ENCODE measurements around the gene PRKAG2.

PRKAG2 gene

DNA sequence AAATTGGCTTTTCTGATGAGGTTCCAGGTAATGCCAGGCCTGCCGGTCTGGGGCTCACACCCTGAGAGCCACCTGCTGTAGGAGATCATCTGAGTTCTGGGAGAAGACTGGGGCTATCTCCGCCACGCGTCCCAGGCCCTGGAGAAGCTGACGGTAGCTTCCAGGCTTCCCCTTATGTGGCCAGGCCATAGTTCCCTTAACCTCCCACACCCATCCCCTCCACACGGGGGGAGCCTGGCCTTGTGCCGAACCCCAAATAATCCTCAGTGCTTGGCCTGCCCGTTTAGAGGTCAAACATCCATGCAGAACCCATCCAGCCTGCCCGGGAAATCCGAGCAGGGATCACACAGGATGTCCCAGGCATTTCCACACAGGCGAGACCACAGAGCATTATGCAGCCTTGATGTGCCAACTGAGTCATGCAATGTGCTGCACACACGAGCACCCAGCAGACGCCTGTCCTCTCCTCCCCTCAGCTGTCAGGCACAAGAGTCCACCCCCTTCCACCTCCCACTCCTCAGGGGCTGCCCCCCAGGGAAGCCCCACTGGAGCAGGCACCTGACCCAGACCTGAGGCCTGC lies 176.2 kb downstream of the PRKAG2 start:
- no peaks in the 10 kb centered on the region for H3F3A ChIP-seq (ENCODE audit: insufficient read depth, low read length)

DNA sequence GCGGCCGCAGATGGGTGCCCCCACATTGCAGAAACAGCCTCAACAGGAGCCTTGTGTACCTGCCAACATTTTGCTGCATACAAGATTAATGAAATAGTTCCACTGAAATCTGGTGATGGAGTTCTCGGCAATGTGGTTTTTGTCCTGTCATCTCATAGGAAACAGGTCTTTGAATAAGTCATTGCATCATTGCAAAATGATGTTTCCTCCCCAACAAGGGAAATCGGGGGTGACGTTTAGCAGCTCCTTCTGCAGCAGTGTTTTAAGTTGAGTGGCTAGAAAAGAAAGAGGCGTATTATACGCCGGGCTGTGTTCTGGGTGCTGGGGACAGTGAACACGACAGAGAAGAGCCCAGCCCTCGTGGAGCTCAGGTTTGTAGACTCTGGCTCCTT lies 177.0 kb downstream of the PRKAG2 start:
- Histone ChIP-seq H3K79me2 (ENCODE audit: insufficient read depth, low read length) (no peaks in the 10 kb centered on the region), H3K36me3 (ENCODE audit: insufficient read depth, low read length) (no peaks in the 10 kb centered on the region), H3F3A (ENCODE audit: insufficient read depth, low read length) (no peaks in the 10 kb centered on the region), H3K27ac (ENCODE audit: low read depth, low read length, poor library complexity, severe bottlenecking) (no peak overlapping the region), H3K4me3 (ENCODE audit: low read depth, low read length, poor library complexity, severe bottlenecking) (no peak overlapping the region), H3K9ac (ENCODE audit: low read length) (no peak overlapping the region), H3K4me1 (ENCODE audit: insufficient read depth, low read length, severe bottlenecking) (no peaks in the 10 kb centered on the region), H3K9me3 (ENCODE audit: low read length) (no peaks in the 10 kb centered on the region), H4K20me1 (ENCODE audit: insufficient read depth, low read length) (no peaks in the 10 kb centered on the region), H3K27me3 (ENCODE audit: insufficient read depth, low read length) (peaks cover 6% of the 10 kb centered on the region), H3K4me2 (ENCODE audit: low read length) (no peak overlapping the region), H2AFZ (ENCODE audit: low read length) (no peak overlapping the region), H3K9me2 (ENCODE audit: low read depth, low read length) (no peaks in the 10 kb centered on the region)
- TF ChIP-seq, protein P1, sequence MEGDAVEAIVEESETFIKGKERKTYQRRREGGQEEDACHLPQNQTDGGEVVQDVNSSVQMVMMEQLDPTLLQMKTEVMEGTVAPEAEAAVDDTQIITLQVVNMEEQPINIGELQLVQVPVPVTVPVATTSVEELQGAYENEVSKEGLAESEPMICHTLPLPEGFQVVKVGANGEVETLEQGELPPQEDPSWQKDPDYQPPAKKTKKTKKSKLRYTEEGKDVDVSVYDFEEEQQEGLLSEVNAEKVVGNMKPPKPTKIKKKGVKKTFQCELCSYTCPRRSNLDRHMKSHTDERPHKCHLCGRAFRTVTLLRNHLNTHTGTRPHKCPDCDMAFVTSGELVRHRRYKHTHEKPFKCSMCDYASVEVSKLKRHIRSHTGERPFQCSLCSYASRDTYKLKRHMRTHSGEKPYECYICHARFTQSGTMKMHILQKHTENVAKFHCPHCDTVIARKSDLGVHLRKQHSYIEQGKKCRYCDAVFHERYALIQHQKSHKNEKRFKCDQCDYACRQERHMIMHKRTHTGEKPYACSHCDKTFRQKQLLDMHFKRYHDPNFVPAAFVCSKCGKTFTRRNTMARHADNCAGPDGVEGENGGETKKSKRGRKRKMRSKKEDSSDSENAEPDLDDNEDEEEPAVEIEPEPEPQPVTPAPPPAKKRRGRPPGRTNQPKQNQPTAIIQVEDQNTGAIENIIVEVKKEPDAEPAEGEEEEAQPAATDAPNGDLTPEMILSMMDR (IDR thresholded peaks at IDR 0.05; ENCODE audit: low read length), result no peak
- TF ChIP-seq EZH2 (IDR thresholded peaks at IDR 0.05; ENCODE audit: borderline replicate concordance, low read length), result no peak

More for the DNA sequence above, 176.2 kb downstream of the PRKAG2 start:
- no peaks in the 10 kb centered on the region for H3K79me2 ChIP-seq (ENCODE audit: insufficient read depth, low read length)
- H3K9me3 ChIP-seq (ENCODE audit: low read length), result no peaks in the 10 kb centered on the region
- H3K36me3 ChIP-seq (ENCODE audit: insufficient read depth, low read length), result no peaks in the 10 kb centered on the region
- H2AFZ ChIP-seq (ENCODE audit: low read length), result no peak overlapping the region
- no peaks in the 10 kb centered on the region for H3K9me2 ChIP-seq (ENCODE audit: low read depth, low read length)
- H4K20me1 ChIP-seq (ENCODE audit: insufficient read depth, low read length), result no peaks in the 10 kb centered on the region
- H3K27me3 ChIP-seq (ENCODE audit: insufficient read depth, low read length), result peaks cover 6% of the 10 kb centered on the region
- no peak overlapping the region for H3K4me2 ChIP-seq (ENCODE audit: low read length)
- no peak overlapping the region for H3K9ac ChIP-seq (ENCODE audit: low read length)
- no peak overlapping the region for H3K27ac ChIP-seq (ENCODE audit: low read depth, low read length, poor library complexity, severe bottlenecking)
- no peak for TF ChIP-seq EZH2 (IDR thresholded peaks at IDR 0.05; ENCODE audit: borderline replicate concordance, low read length)
- TF ChIP-seq, protein P1 (IDR thresholded peaks at IDR 0.05; ENCODE audit: low read length), result no peak
- no peak overlapping the region for H3K4me3 ChIP-seq (ENCODE audit: low read depth, low read length, poor library complexity, severe bottlenecking)
- no peaks in the 10 kb centered on the region for H3K4me1 ChIP-seq (ENCODE audit: insufficient read depth, low read length, severe bottlenecking)

DNA sequence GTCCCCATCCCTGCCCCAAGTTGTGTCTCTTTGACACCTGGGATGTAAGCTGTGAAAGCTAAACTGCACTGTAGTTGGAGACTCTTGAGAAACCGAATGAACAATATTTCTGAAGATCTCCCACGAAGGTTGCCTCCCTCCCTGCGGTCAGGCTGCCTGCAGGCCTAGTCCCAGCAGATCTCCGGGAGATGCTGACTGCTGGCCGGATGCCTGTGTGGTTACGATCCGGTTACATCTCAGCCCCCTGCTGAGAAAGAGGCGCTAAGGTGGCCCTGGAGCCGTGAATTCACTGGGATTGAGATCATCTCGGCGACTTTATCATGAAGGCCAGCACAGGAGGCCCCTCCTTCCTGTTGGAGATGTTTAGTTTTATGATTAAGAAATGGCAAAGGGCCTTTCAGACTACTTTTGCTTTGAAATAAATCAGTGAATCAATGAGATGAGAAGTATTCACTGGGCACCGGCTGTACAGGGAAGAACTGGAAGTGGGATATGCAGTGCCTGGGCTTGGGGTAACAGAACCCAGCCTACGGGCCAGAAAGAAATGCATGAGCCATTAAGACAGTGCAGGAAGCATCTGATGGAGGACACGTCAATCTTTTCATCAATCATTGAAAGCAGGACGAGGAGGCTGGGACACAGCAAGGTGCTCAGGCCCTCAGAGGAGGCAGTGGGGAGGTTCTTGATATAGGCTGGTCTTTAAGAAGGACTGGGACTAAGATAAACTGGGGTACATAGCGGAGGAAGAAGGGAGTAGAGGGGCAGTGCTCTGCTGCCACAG lies 177.6 kb downstream of the PRKAG2 start:
- Histone ChIP-seq H2AFZ (ENCODE audit: low read length) (no peak overlapping the region), H3K4me3 (ENCODE audit: low read depth, low read length, poor library complexity, severe bottlenecking) (no peak overlapping the region), H3K27me3 (ENCODE audit: insufficient read depth, low read length) (peaks cover 6% of the 10 kb centered on the region), H3K79me2 (ENCODE audit: insufficient read depth, low read length) (no peaks in the 10 kb centered on the region), H3K4me2 (ENCODE audit: low read length) (no peak overlapping the region), H3K4me1 (ENCODE audit: insufficient read depth, low read length, severe bottlenecking) (no peaks in the 10 kb centered on the region), H3K36me3 (ENCODE audit: insufficient read depth, low read length) (no peaks in the 10 kb centered on the region), H3F3A (ENCODE audit: insufficient read depth, low read length) (no peaks in the 10 kb centered on the region), H3K9me2 (ENCODE audit: low read depth, low read length) (no peaks in the 10 kb centered on the region), H4K20me1 (ENCODE audit: insufficient read depth, low read length) (no peaks in the 10 kb centered on the region), H3K9me3 (ENCODE audit: low read length) (no peaks in the 10 kb centered on the region), H3K27ac (ENCODE audit: low read depth, low read length, poor library complexity, severe bottlenecking) (no peak overlapping the region), H3K9ac (ENCODE audit: low read length) (no peak overlapping the region)
- TF ChIP-seq, protein P1 (IDR thresholded peaks at IDR 0.05; ENCODE audit: low read length), result no peak
- TF ChIP-seq EZH2 (IDR thresholded peaks at IDR 0.05; ENCODE audit: borderline replicate concordance, low read length), result no peak

Measured in OCI-LY1 (cell line).